GM18951 (cell line): Measurements from ENCODE around the gene GPRIN1.

ENCODE experiments used
- POLR2A ChIP-seq: IDR thresholded peaks from 4 replicates; pipeline ENCODE4 v1.6.1; 2011; ENCODE audit warnings: mild to moderate bottlenecking; ENCODE audit not compliant: insufficient read length, insufficient read depth; ENCODE audit errors: extremely low read depth
- in situ Hi-C: fragments of 300-500 bp; cut with MboI; formaldehyde crosslinking; loops from one replicate; pipeline ENCODE4 v1.12.0; 2022; ENCODE audit warnings: low sequenced_read_pairs, mixed read lengths, inconsistent platforms; ENCODE audit not compliant: unreplicated experiment

Gene GPRIN1

DNA sequence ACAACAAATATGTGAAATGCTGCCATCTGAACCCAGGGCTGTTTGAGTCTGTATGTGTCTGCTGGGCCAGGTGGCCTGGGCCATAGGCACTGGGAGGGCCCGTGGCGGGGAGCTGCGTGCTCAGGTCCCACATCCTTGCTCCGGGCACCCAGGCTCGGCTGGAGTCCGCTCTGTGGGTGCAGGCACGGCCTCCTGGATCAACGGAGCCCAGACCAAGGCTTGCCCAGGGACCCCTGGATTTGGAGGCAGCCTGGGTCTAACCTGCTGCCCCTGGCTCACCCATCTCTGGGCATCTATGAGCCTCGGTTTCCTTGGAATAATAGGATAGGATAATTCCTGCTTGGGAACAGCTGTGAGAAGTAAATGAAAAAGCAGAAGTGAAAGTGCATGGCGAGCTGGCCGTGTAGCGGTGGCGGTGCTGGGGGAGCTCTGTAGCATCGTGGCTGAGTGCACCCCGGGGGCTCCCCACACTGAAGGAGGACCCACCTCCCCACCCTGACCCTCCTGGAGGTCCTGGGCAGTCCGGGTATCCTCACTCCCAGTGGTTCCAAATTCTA lies 59.6 kb downstream of the GPRIN1 start:
- TF ChIP-seq POLR2A = no peak
- in situ Hi-C loops = no loop called here

GRCh38 chr5:176549871-176550270 lies 60.1 kb downstream of the GPRIN1 start:
- in situ Hi-C loops = no loop called here
- TF ChIP-seq POLR2A = no peak

GRCh38 chr5:176548967-176549444 lies 61.0 kb downstream of the GPRIN1 start, which contains the start of gene CDHR2:
TSS of gene CDHR2 (plus strand) at chr5:176549342. CDS start at chr5:176565353, 16,011 bp downstream.
- in situ Hi-C loops = no loop called here
- TF ChIP-seq POLR2A = no peak

DNA sequence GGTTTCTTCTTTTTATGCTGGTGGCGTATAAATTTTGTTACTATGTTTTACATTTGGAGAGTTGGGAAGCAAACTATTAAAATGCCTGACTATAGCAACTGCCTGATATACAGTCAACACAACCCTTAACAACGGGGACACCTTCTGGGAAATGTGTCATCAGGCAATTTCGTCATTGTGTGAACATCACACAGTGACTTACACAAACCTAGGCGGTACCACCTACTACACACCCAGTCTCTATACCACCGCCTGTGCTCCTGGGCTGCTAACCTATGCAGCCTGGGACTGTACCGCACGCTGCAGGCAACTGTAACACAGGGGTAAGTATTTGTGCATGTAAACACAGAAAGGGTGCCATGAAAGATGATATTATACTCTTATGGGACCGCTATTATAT lies 62.2 kb downstream of the GPRIN1 start:
- no peak for TF ChIP-seq POLR2A
- in situ Hi-C loops = no loop called here
